Astrocyte (in vitro differentiated cells and primary cell): ENCODE data around the gene MYH11.

Experiments
- CTCF ChIP-seq: IDR thresholded peaks from 2 replicates; pipeline ENCODE4 v1.5.1; 2011; ENCODE audit warnings: low read depth, mild to moderate bottlenecking, inconsistent platforms, low read length, moderate library complexity; ENCODE audit not compliant: insufficient read depth
- EZH2 ChIP-seq: IDR thresholded peaks from 2 replicates; pipeline ENCODE4 v1.6.1; 2012; ENCODE audit warnings: mild to moderate bottlenecking, low read length, inconsistent platforms; ENCODE audit not compliant: insufficient read depth

DNA sequence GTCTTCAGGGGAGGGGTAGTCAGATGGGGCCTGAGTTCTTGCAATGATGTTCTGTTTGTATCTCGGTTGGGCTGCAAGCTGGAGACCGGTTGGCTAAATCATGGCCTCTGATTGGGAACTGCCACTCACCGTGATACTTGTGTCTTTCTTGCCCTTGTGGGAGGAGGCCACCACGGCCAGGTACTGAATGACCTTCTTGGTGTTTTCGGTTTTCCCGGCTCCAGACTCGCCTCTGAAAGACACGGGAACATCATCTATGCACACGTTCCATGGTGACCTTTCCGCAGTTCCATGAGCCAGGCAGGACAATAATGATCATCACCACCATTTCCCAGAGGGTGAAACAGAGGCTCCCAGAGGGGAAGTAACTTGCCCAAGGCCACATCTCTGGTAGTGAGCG is 70.3 kb downstream of the MYH11 start:
- TF ChIP-seq CTCF (no peak), EZH2 (no peak)
